A673 (cell line): Measurements from ENCODE around the gene PHETA1. TPM values are rescaled to one million over a fixed set of nuclear protein-coding genes. Genes with fewer than 3 reads are reported as not detected.
"Not testable (repeated sequence)": the region's sequence is repeated elsewhere in the genome, so short reads cannot be mapped to it uniquely, and the experiment has no call there.

ENCODE experiments used
- BruUV-seq: library from RNA; stranded (reverse); fragments of 400-500 nt; replicated peaks from 2 replicates; lab custom pipeline; 2021; lab: Mats Ljungman, UMichigan
- CTCF ChIA-PET: fragments of 300-600 bp; sonication (Branson Sonifier 250); formaldehyde crosslinking; loops from one replicate; lab custom pipeline; 2022; ENCODE audit warnings: antibody characterized with exemption; lab: Charles Lee
- POLR2A ChIA-PET: fragments of 300-600 bp; sonication (Branson Sonifier 250); formaldehyde crosslinking; loops from one replicate; lab custom pipeline; 2022; ENCODE audit warnings: antibody characterized with exemption; ENCODE audit not compliant: low non-redundant PET; lab: Charles Lee
- DNase-seq: peaks from one replicate; pipeline ENCODE4 v3.0.0-alpha.2; 2015; ENCODE audit warnings: low spot score
- H3K27ac ChIP-seq: fragments of 200-600 bp; sonication (generic); 2 replicates; pipeline ENCODE4 v1.5.1; 2016; ENCODE audit warnings: mixed run types, low read depth, mild to moderate bottlenecking, mixed read lengths, antibody characterized with exemption, low read length; ENCODE audit not compliant: poor library complexity, severe bottlenecking
- H3K27me3 ChIP-seq: fragments of 200-600 bp; sonication (generic); replicated peaks from 2 replicates; pipeline ENCODE4 v1.6.1; 2017; ENCODE audit warnings: mixed run types, low read depth, mild to moderate bottlenecking, mixed read lengths, antibody characterized with exemption, low read length; ENCODE audit not compliant: insufficient read depth, poor library complexity
- H3K36me3 ChIP-seq: fragments of 200-600 bp; sonication (generic); 2 replicates; pipeline ENCODE4 v1.6.1; 2016; ENCODE audit warnings: mixed run types, mild to moderate bottlenecking, mixed read lengths, antibody characterized with exemption, low read length; ENCODE audit not compliant: insufficient read depth, poor library complexity, severe bottlenecking
- H3K4me1 ChIP-seq: fragments of 200-600 bp; sonication (generic); 2 replicates; pipeline ENCODE4 v1.6.1; 2017; ENCODE audit warnings: mixed run types, mild to moderate bottlenecking, mixed read lengths, antibody characterized with exemption, low read length; ENCODE audit not compliant: insufficient read depth, poor library complexity, severe bottlenecking
- H3K4me3 ChIP-seq: fragments of 200-600 bp; sonication (generic); 2 replicates; pipeline ENCODE4 v1.5.1; 2016; ENCODE audit warnings: low read depth, mixed run types, mild to moderate bottlenecking, mixed read lengths, low read length; ENCODE audit not compliant: poor library complexity, severe bottlenecking
- H3K9me3 ChIP-seq: fragments of 200-600 bp; sonication (generic); 2 replicates; pipeline ENCODE4 v1.6.1; 2016; ENCODE audit warnings: mixed run types, low read depth, mild to moderate bottlenecking, mixed read lengths, antibody characterized with exemption, low read length; ENCODE audit not compliant: poor library complexity, severe bottlenecking
- EZH2 ChIP-seq: fragments of 200-600 bp; sonication (generic); IDR thresholded peaks from 2 replicates; pipeline ENCODE4 v1.6.1; 2017; ENCODE audit warnings: borderline replicate concordance, low read depth, mild to moderate bottlenecking, mixed read lengths, antibody characterized with exemption, low read length; ENCODE audit not compliant: poor library complexity, severe bottlenecking
- intact Hi-C: fragments of 100-400 bp; cut with micrococcal nuclease; formaldehyde crosslinking; loops from one replicate; pipeline ENCODE4 v1.10.0; 2022; ENCODE audit not compliant: unreplicated experiment
- total RNA-seq: library from RNA; stranded (reverse); gene quantifications from 2 replicates; pipeline ENCODE4 v1.2.3, GENCODE V29; 2021
- TF ChIP-seq, protein P1 (sequence below): fragments of 300-800, 200-600 bp; sonication (generic); conservative IDR thresholded peaks from 2 replicates; pipeline ENCODE4 v1.5.1; 2017; ENCODE audit warnings: low read depth, mild to moderate bottlenecking, antibody characterized with exemption, low read length, moderate library complexity, mixed read lengths

PHETA1 gene
- total RNA-seq, 1 experiment from 2014 or later: 5.7 TPM

DNA sequence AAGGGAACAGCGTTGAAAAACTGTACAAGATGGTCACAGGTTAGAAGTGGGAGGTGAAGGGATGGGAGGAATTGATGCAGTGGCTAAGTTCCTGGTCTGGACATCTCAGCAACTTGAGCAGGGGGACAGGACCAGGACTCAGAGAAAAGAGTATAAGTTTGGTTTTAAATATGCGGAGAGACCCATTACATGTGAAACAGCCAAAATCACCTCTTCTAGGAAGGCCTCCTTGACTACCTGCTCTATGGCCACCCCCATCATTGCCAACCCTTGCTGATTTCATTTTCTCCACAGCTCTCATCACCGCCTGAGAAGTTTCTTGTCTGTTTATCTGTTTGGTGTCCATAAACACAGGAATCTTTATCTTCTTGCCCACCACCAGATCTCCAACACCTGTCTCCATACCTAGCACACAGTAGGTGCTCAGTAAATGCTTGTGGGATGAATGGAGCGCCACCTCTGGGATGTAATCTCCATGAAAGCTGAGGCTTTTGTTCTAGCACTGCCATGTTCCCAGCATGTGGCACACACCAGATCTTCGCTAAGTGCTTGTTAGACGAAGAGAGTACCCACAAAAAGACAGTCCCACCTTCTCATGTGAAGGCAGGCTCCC, 11.2 kb upstream of the PHETA1 start:
- ChIA-PET POLR2A (no interaction called here), CTCF (no interaction called here)
- DNase-seq: no peak
- H3K4me3 ChIP-seq: no peak overlapping the region
- no peaks in the 10 kb centered on the region for H3K9me3 ChIP-seq
- no peak overlapping the region for H3K27ac ChIP-seq
- H3K27me3 ChIP-seq: no peaks in the 10 kb centered on the region
- no peaks in the 10 kb centered on the region for H3K36me3 ChIP-seq
- TF ChIP-seq, protein P1, sequence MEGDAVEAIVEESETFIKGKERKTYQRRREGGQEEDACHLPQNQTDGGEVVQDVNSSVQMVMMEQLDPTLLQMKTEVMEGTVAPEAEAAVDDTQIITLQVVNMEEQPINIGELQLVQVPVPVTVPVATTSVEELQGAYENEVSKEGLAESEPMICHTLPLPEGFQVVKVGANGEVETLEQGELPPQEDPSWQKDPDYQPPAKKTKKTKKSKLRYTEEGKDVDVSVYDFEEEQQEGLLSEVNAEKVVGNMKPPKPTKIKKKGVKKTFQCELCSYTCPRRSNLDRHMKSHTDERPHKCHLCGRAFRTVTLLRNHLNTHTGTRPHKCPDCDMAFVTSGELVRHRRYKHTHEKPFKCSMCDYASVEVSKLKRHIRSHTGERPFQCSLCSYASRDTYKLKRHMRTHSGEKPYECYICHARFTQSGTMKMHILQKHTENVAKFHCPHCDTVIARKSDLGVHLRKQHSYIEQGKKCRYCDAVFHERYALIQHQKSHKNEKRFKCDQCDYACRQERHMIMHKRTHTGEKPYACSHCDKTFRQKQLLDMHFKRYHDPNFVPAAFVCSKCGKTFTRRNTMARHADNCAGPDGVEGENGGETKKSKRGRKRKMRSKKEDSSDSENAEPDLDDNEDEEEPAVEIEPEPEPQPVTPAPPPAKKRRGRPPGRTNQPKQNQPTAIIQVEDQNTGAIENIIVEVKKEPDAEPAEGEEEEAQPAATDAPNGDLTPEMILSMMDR: no peak
- no peak for TF ChIP-seq EZH2
- no peaks in the 10 kb centered on the region for H3K4me1 ChIP-seq
- intact Hi-C loops: no loop called here
- no TSS peak for BruUV-seq

DNA sequence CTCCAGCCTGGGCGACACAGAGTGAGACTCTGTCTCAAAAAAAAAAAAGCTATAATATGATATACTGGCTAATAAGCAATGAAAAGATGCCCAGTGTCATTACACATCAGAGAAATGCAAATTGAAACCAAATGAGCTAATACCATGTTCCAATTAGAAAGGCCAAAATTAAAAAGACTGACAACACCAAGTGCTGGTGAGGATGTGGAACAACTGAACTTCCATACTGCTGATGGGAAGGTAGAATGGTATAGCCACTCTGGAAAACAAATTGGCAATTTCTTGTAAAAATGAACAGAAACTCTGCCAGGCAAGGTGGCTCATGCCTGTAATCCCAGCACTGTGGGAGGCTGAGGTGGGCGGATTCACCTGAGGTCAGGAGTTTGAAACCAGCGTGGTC, 8.5 kb upstream of the PHETA1 start:
- H3K36me3 ChIP-seq: no peaks in the 10 kb centered on the region
- TF ChIP-seq EZH2: no peak
- TF ChIP-seq, protein P1: no peak
- no peak overlapping the region for H3K4me3 ChIP-seq
- DNase-seq: no peak
- H3K27me3 ChIP-seq: no peaks in the 10 kb centered on the region
- ChIA-PET POLR2A (no interaction called here), CTCF (no interaction called here)
- intact Hi-C loops: no loop called here
- no TSS peak for BruUV-seq
- H3K9me3 ChIP-seq: no peaks in the 10 kb centered on the region
- H3K27ac ChIP-seq: no peak overlapping the region
- H3K4me1 ChIP-seq: no peaks in the 10 kb centered on the region

DNA sequence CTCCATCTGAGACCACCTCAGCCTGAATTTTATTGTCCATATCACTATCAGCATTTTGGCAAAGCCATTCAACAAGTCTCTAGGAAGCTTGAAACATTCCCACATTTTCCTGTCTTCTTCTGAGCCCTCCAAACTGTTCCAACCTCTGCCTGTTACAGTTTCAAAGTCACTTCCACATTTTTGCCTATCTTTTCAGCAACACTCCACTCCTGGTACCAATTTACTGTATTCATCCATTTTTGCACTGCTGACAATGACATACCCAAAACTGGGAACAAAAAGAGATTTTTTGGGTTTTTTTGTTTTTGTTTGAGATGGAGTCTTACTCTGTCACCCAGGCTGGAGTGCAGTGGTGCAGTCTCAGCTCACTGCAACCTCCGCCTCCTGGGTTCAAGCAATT, 4.3 kb upstream of the PHETA1 start:
- H3K4me1 ChIP-seq, H3K4me3 ChIP-seq, H3K27me3 ChIP-seq, H3K27ac ChIP-seq, H3K9me3 ChIP-seq, BruUV-seq, H3K36me3 ChIP-seq, DNase-seq, POLR2A ChIA-PET, CTCF ChIA-PET, intact Hi-C loops: not testable (repeated sequence)

DNA sequence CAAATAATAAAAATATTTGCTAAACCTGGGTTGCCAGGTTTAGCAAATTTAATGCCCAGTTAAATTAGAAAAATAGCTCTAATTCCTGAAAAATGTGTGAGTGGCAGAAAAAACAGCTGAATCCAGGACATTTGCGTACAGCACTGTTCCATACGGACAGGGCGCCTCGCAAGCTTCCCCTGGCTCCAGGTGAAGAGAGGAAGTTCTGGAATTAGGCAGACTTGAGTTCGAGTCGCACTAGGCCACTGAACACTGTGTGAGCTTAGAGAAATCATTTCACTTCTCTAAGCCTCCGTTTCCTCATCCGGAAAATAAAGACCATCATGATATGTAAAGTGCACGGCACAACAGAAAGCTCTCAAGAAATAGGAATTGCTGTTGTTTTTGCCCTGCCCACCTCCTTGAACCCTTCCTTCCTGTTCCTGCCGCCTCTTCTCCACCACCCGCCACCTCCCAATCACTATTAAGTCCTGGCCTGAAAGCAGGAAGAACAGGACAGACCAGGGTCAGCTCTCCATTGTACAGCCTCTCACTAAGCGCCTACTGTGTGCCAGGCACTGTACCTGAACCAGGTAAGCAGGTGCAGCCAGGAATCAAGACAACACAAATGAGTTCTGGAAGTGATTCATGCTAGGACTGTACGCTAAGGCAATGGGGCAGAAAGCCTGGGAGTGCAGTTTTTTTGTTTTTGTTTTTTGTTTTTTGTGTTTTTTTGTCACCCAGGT, 763 bp upstream of the PHETA1 start:
- intact Hi-C loops: no loop called here
- no TSS peak for BruUV-seq
- ChIA-PET POLR2A (no interaction called here), CTCF (interaction anchor here (0.6 kb wide), 1 partner anchor 27 kb away, joined by 3 read pairs; no protein-coding TSS in a partner anchor)
- DNase-seq: no peak
- H3K4me1 ChIP-seq: peaks cover 7% of the 10 kb centered on the region
- H3K36me3 ChIP-seq: no peaks in the 10 kb centered on the region
- TF ChIP-seq, protein P1: no peak
- TF ChIP-seq EZH2: no peak
- no peaks in the 10 kb centered on the region for H3K27me3 ChIP-seq
- peak overlapping the region; percentile 51 for H3K27ac ChIP-seq
- no peaks in the 10 kb centered on the region for H3K9me3 ChIP-seq
- peak overlapping the region; percentile 72 for H3K4me3 ChIP-seq
